Measurements from ENCODE around the gene ITGAD.

Gene ITGAD

GRCh38 chr16:31402687-31403086 lies 9.6 kb downstream of the ITGAD start:
- no peaks in the 10 kb centered on the region for H4K20me1 ChIP-seq (ENCODE audit: insufficient read depth, low read length, poor library complexity, severe bottlenecking)
- H3K79me2 ChIP-seq (ENCODE audit: insufficient read depth, low read length), result peaks cover 26% of the 10 kb centered on the region; the same call in 1 of the 2 replicates
- H2AFZ ChIP-seq (ENCODE audit: low read length), result no peak overlapping the region
- H3K9ac ChIP-seq (ENCODE audit: low read depth, low read length, poor library complexity, severe bottlenecking), result peak overlapping the region; percentile 31
- TF ChIP-seq EZH2phosphoT487 (IDR thresholded peaks at IDR 0.05; ENCODE audit: borderline replicate concordance) (no peak), CTCF (conservative IDR thresholded peaks at IDR 0.05; ENCODE audit: low read length) (no peak)
- no peaks in the 10 kb centered on the region for H3K9me2 ChIP-seq (replicated peaks; ENCODE audit: low read depth, low read length)
- H3K4me1 ChIP-seq (ENCODE audit: insufficient read depth, low read length, poor library complexity, severe bottlenecking), result peaks cover 62% of the 10 kb centered on the region
- no peaks in the 10 kb centered on the region for H3K27me3 ChIP-seq (ENCODE audit: insufficient read depth, low read length, poor library complexity, severe bottlenecking)
- peaks cover 11% of the 10 kb centered on the region for H3F3A ChIP-seq (ENCODE audit: low read depth)
- H3K9me3 ChIP-seq (ENCODE audit: insufficient read depth, low read depth, low read length), result no peaks in the 10 kb centered on the region
- H3K4me2 ChIP-seq (ENCODE audit: low read depth, low read length, poor library complexity, severe bottlenecking), result peak overlapping the region; percentile 75
- H3K4me3 ChIP-seq (ENCODE audit: low read length, poor library complexity, severe bottlenecking), result peak overlapping the region; percentile 8
- H3K36me3 ChIP-seq (ENCODE audit: insufficient read depth, low read length), result no peaks in the 10 kb centered on the region

- H3K4me2 ChIP-seq (ENCODE audit: low read depth, low read length, poor library complexity, severe bottlenecking), result peak overlapping the region; percentile 75
- H3F3A ChIP-seq (ENCODE audit: low read depth), result peaks cover 11% of the 10 kb centered on the region
- no peaks in the 10 kb centered on the region for H3K36me3 ChIP-seq (ENCODE audit: insufficient read depth, low read length)
- H3K4me1 ChIP-seq (ENCODE audit: insufficient read depth, low read length, poor library complexity, severe bottlenecking), result peaks cover 53% of the 10 kb centered on the region
- H4K20me1 ChIP-seq (ENCODE audit: insufficient read depth, low read length, poor library complexity, severe bottlenecking), result no peaks in the 10 kb centered on the region
- no peak overlapping the region for H3K9ac ChIP-seq (ENCODE audit: low read depth, low read length, poor library complexity, severe bottlenecking)
- TF ChIP-seq CTCF (conservative IDR thresholded peaks at IDR 0.05; ENCODE audit: low read length) (no peak), EZH2phosphoT487 (IDR thresholded peaks at IDR 0.05; ENCODE audit: borderline replicate concordance) (no peak)
- H3K9me3 ChIP-seq (ENCODE audit: insufficient read depth, low read depth, low read length), result no peaks in the 10 kb centered on the region
- no peak overlapping the region for H2AFZ ChIP-seq (ENCODE audit: low read length)
- H3K4me3 ChIP-seq (ENCODE audit: low read length, poor library complexity, severe bottlenecking), result no peak overlapping the region
- peaks cover 17% of the 10 kb centered on the region; the same call in 1 of the 2 replicates for H3K79me2 ChIP-seq (ENCODE audit: insufficient read depth, low read length)
- no peaks in the 10 kb centered on the region for H3K27me3 ChIP-seq (ENCODE audit: insufficient read depth, low read length, poor library complexity, severe bottlenecking)
- no peaks in the 10 kb centered on the region for H3K9me2 ChIP-seq (replicated peaks; ENCODE audit: low read depth, low read length)
Measured at GRCh38 chr16:31403590-31404352, 10.6 kb downstream of the ITGAD start.

DNA sequence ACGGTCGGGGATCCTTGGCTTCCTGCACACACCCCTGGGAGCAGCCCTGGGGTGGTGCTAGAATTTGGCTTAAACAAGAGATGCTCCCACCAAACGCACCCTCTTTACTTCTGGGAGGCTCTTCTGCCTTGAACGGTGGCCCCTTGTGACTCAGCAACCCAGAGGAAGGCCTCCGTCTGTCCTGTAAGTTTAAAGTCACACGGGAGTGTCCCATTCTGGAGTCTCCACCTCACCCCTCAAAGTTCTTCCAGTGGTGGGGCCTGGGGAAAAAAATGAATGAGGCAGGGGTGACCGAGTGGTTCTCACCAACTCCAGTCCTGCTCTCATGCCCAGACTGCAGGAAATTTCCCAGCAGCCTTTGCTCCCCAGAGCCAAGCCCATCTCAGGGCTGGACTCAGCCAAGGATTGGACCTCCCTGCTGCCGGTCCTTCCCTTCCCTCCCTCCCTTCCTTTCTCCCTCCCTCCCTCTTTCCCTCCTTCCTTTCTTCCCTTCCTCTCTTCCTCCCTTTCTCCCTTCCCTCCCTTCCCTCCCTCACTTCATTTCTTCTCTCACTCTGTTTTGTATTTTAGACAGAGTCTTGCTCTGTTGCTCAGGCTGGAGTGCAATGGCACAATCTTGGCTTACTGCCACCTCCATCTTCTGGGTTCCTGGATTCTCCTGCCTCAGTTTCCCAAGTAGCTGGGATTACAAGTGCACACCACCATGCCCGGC lies 11.4 kb downstream of the ITGAD start:
- Histone ChIP-seq H3K9me2 (replicated peaks; ENCODE audit: low read depth, low read length) (no peaks in the 10 kb centered on the region), H3K79me2 (ENCODE audit: insufficient read depth, low read length) (peaks cover 16% of the 10 kb centered on the region; the same call in 1 of the 2 replicates), H3K27me3 (ENCODE audit: insufficient read depth, low read length, poor library complexity, severe bottlenecking) (no peaks in the 10 kb centered on the region), H3K9me3 (ENCODE audit: insufficient read depth, low read depth, low read length) (no peaks in the 10 kb centered on the region), H3K4me1 (ENCODE audit: insufficient read depth, low read length, poor library complexity, severe bottlenecking) (peaks cover 46% of the 10 kb centered on the region), H3F3A (ENCODE audit: low read depth) (peaks cover 10% of the 10 kb centered on the region), H4K20me1 (ENCODE audit: insufficient read depth, low read length, poor library complexity, severe bottlenecking) (no peaks in the 10 kb centered on the region), H3K4me2 (ENCODE audit: low read depth, low read length, poor library complexity, severe bottlenecking) (peak overlapping the region; percentile 0), H3K4me3 (ENCODE audit: low read length, poor library complexity, severe bottlenecking) (no peak overlapping the region), H2AFZ (ENCODE audit: low read length) (no peak overlapping the region), H3K36me3 (ENCODE audit: insufficient read depth, low read length) (no peaks in the 10 kb centered on the region), H3K9ac (ENCODE audit: low read depth, low read length, poor library complexity, severe bottlenecking) (no peak overlapping the region)
- TF ChIP-seq CTCF (conservative IDR thresholded peaks at IDR 0.05; ENCODE audit: low read length) (no peak), EZH2phosphoT487 (IDR thresholded peaks at IDR 0.05; ENCODE audit: borderline replicate concordance) (no peak)

All from Loucy (cell line).